OCI-LY3 (cell line): ENCODE results near the gene IMMP2L.

Experiments used
- H2AFZ ChIP-seq: fragments of 200-600, 300-600 bp; shearing (Covaris generic); 2 replicates; pipeline ENCODE4 v1.6.0; 2014; ENCODE audit warnings: antibody characterized with exemption, low read depth, low read length
- H3K27ac ChIP-seq: fragments of 200-600, 300-600 bp; sonication (generic); 2 replicates; pipeline ENCODE4 v1.5.1; 2014; ENCODE audit warnings: mild to moderate bottlenecking, low read length, moderate library complexity, mixed read lengths
- H3K27me3 ChIP-seq: fragments of 200-600, 300-600 bp; sonication (generic); 2 replicates; pipeline ENCODE4 v1.6.1; 2014; ENCODE audit warnings: low read depth, low read length, mixed read lengths
- H3K36me3 ChIP-seq: fragments of 200-600, 300-600 bp; sonication (generic); replicated peaks from 2 replicates; pipeline ENCODE3; 2014; ENCODE audit warnings: low read depth, low read length, mixed read lengths
- H3K4me1 ChIP-seq: fragments of 300-600, 200-600 bp; sonication (generic); 2 replicates; pipeline ENCODE4 v1.6.1; 2014; ENCODE audit warnings: low read length, mixed read lengths
- H3K4me2 ChIP-seq: fragments of 200-600, 300-600 bp; sonication (generic); 2 replicates; pipeline ENCODE4 v1.6.1; 2014; ENCODE audit warnings: low read length, mixed read lengths
- H3K4me3 ChIP-seq: fragments of 300-600, 200-600 bp; sonication (generic); 2 replicates; pipeline ENCODE4 v1.5.1; 2014; ENCODE audit warnings: antibody characterized with exemption, mild to moderate bottlenecking, low read length, moderate library complexity
- H3K79me2 ChIP-seq: fragments of 300-600, 200-600 bp; shearing (Covaris generic); 2 replicates; pipeline ENCODE4 v1.6.1; 2014; ENCODE audit warnings: mild to moderate bottlenecking, low read length, mixed read lengths
- H3K9ac ChIP-seq: fragments of 300-600, 200-600 bp; shearing (Covaris generic); 2 replicates; pipeline ENCODE4 v1.6.0; 2014; ENCODE audit warnings: mild to moderate bottlenecking, low read length, moderate library complexity
- H3K9me3 ChIP-seq: fragments of 200-600, 300-600 bp; shearing (Covaris generic); 2 replicates; pipeline ENCODE4 v1.6.1; 2014; ENCODE audit warnings: low read length, mixed read lengths; ENCODE audit not compliant: insufficient read depth
- H4K20me1 ChIP-seq: fragments of 200-600, 300-600 bp; sonication (generic); 2 replicates; pipeline ENCODE4 v1.6.1; 2016; ENCODE audit warnings: low read length, mixed read lengths; ENCODE audit not compliant: insufficient read depth
- EZH2phosphoT487 ChIP-seq: fragments of 200-600 bp; shearing (Covaris generic); IDR thresholded peaks from 2 replicates; pipeline ENCODE4 v1.6.1; 2018; ENCODE audit warnings: antibody characterized with exemption, mixed run types, low read depth
- TF ChIP-seq, protein P1 (sequence below): fragments of 200-600, 300-600 bp; sonication (generic); IDR thresholded peaks from 2 replicates; pipeline ENCODE4 v1.5.1; 2014; ENCODE audit warnings: antibody characterized with exemption, low read length, low read depth

The IMMP2L gene

DNA sequence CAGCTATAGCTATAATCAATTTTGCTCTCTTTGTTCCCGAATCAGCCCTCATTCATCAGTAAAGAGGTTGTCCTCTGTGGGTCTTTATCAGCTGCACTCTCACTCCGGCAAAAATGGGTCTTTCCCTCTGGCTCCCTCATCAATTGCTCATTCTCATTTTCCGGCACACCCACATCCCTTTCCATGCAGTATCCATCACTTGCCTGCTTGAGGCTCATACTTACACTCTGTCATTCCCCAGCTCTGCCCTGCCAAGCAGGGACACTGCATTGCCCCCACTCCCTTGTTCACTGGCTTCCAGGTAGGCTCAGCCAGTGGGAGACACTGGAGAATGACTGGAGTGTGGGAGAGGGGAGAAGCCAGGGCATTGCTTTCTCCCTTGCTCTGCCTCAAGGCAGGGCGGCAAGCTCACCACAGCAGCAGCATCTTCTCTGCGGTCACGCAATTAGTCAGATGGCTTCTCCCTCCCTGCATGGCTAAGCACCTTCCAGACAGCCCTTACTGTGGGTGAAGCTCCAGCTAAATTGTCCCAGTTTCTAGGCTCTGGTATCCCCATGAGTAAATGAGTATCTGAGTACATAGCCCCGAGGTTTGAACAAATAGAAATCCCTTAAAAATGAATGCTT lies 942.1 kb downstream of the IMMP2L start:
- Histone ChIP-seq H4K20me1 (no peaks in the 10 kb centered on the region), H3K4me3 (no peak overlapping the region), H3K9ac (no peak overlapping the region), H3K4me2 (no peak overlapping the region), H3K27me3 (no peaks in the 10 kb centered on the region), H3K9me3 (no peaks in the 10 kb centered on the region), H2AFZ (no peak overlapping the region), H3K79me2 (no peaks in the 10 kb centered on the region), H3K27ac (no peak overlapping the region), H3K36me3 (no peaks in the 10 kb centered on the region), H3K4me1 (no peaks in the 10 kb centered on the region)
- TF ChIP-seq EZH2phosphoT487 = no peak
- TF ChIP-seq, protein P1, sequence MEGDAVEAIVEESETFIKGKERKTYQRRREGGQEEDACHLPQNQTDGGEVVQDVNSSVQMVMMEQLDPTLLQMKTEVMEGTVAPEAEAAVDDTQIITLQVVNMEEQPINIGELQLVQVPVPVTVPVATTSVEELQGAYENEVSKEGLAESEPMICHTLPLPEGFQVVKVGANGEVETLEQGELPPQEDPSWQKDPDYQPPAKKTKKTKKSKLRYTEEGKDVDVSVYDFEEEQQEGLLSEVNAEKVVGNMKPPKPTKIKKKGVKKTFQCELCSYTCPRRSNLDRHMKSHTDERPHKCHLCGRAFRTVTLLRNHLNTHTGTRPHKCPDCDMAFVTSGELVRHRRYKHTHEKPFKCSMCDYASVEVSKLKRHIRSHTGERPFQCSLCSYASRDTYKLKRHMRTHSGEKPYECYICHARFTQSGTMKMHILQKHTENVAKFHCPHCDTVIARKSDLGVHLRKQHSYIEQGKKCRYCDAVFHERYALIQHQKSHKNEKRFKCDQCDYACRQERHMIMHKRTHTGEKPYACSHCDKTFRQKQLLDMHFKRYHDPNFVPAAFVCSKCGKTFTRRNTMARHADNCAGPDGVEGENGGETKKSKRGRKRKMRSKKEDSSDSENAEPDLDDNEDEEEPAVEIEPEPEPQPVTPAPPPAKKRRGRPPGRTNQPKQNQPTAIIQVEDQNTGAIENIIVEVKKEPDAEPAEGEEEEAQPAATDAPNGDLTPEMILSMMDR = no peak
